LNCaP clone FGC (cell line): ENCODE measurements around the gene MARCO.

Experiments used
- DNase-seq: peaks from one replicate; pipeline ENCODE4 v3.0.0-alpha.2; 2011; ENCODE audit warnings: low read depth
- H3K4me3 ChIP-seq: 2 replicates; pipeline ENCODE4 v1.5.1; 2011; ENCODE audit warnings: mild to moderate bottlenecking, low read depth, low read length, control low read depth
- CTCF ChIP-seq: IDR thresholded peaks from 2 replicates; pipeline ENCODE4 v1.5.1; 2012; ENCODE audit warnings: mild to moderate bottlenecking; ENCODE audit not compliant: control insufficient read depth, insufficient read depth; ENCODE audit errors: extremely low read depth

MARCO gene

GRCh38 chr2:119013671-119014070 is 71.7 kb downstream of the MARCO start:
- no peak overlapping the region for H3K4me3 ChIP-seq
- no peak for DNase-seq
- no peak for TF ChIP-seq CTCF

GRCh38 chr2:119015845-119016244 is 73.9 kb downstream of the MARCO start:
- no peak overlapping the region for H3K4me3 ChIP-seq
- DNase-seq = no peak
- TF ChIP-seq CTCF = no peak

DNA sequence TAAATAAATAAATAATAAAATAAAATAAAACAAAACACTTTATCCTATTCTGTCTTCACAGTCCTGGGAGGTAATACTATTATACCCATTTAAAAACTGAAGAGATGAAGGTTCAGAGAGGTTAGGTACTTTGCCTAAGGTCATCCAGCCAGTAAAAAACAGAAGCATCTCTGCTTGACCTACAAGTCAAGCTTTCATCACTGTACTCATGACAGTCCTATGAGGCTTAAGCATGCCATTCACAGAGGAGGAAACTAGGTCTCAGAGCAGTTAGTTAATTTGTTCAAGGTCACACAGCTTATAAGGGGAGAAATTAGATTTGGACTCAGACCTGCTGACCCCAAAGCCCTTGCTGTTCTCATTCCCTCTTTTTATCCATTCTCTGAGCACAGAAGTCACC is 77.5 kb downstream of the MARCO start:
- DNase-seq = no peak
- no peak for TF ChIP-seq CTCF
- H3K4me3 ChIP-seq = no peak overlapping the region

DNA sequence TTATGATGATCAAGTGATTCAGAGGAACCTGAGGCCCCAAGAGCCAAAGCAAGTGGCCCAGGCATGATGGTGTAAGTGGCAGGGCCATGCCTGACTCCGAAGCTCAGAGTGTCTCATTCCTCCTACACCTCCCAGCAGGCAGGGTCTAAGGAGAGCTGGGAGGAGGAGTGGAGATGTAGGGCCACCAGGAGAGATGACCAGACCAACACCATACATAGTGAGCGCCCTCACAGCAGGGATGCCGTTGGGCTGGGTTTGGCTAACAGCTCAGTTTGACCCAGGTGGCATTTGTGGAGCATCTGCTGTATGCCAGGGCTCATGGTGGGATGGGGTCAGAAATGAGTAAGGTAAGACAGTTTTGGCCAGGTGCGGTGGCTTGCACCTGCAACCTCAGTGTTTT is 80.7 kb downstream of the MARCO start:
- H3K4me3 ChIP-seq = no peak overlapping the region
- DNase-seq = no peak
- no peak for TF ChIP-seq CTCF

DNA sequence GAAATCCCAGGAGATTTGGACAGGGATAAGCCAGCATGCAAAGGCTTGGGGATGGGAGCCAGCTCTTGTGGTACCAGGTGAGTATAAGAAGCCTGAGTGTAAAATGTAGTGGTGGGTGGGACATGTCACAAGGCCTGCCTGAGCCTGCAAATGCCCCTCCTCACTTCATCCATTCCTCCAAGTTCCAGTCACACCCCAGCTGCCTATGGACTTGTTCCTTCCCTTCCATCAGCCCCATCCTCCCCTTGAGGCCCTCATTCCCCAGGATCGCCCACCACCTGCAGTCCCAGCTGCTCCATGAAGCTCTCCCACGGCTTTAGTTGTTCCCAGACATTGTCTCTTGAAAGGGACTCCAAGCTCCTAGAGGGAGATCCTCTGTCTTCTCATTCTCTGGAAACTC is 81.5 kb downstream of the MARCO start:
- DNase-seq = no peak
- H3K4me3 ChIP-seq = no peak overlapping the region
- TF ChIP-seq CTCF = no peak

DNA sequence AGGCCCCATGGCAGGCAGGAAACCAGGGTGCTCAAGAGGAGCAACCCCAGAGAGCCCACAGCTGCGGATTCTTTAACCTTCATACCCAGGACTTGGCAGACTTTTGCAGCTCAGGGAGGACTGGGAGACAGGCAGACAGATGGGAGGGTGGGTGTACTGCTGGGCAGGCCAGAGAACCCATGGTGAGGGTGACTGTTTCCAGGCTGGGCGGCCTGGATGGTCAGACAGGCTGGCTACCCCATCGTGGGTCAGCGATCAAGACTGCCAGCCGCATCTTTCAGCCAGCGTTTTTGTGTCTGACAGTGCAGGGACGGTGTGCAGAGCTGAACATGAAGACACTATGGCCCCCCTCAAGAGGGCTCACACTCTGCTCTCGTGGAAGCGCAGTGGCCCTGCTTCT is 82.2 kb downstream of the MARCO start:
- DNase-seq = no peak
- no peak for TF ChIP-seq CTCF

GRCh38 chr2:119024568-119024967 is 82.6 kb downstream of the MARCO start:
- DNase-seq = no peak
- TF ChIP-seq CTCF = no peak
- no peak overlapping the region for H3K4me3 ChIP-seq

More for the DNA sequence above, 82.2 kb downstream of the MARCO start:
- H3K4me3 ChIP-seq = no peak overlapping the region
